DOHH2 (cell line): Measurements from ENCODE around the gene ABTB2.

ENCODE experiments used
- EZH2phosphoT487 ChIP-seq: fragments of 200-600 bp; sonication (generic); IDR thresholded peaks from 2 replicates; pipeline ENCODE4 v1.6.1; 2017; ENCODE audit warnings: borderline replicate concordance, mild to moderate bottlenecking, antibody characterized with exemption, low read length, moderate library complexity, mixed read lengths
- TF ChIP-seq, protein P1 (sequence below): fragments of 200-600 bp; sonication (generic); IDR thresholded peaks from one replicate; pipeline ENCODE4 v1.5.1; 2014; ENCODE audit warnings: antibody characterized with exemption, mild to moderate bottlenecking, low read depth, low read length; ENCODE audit not compliant: poor library complexity, severe bottlenecking

DNA sequence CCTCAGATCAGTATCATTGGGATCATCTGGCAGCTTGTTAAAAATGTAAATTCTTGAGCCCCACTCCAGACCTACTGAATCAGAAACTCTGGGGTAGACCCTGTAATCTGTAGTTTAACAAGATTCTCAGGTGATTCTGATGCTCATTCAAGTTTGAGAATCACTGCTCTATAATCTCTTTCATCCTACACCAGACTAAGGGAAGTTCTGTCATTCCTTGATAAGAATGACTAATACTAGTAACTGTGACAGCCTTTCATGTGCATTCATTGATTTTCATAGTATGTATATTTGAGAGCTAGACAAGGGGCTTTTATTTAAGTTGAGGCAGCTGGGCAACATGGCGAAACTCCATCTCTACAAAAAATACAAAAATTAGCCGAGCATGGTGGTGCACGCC is 222.4 kb downstream of the ABTB2 start:
- TF ChIP-seq, protein P1, sequence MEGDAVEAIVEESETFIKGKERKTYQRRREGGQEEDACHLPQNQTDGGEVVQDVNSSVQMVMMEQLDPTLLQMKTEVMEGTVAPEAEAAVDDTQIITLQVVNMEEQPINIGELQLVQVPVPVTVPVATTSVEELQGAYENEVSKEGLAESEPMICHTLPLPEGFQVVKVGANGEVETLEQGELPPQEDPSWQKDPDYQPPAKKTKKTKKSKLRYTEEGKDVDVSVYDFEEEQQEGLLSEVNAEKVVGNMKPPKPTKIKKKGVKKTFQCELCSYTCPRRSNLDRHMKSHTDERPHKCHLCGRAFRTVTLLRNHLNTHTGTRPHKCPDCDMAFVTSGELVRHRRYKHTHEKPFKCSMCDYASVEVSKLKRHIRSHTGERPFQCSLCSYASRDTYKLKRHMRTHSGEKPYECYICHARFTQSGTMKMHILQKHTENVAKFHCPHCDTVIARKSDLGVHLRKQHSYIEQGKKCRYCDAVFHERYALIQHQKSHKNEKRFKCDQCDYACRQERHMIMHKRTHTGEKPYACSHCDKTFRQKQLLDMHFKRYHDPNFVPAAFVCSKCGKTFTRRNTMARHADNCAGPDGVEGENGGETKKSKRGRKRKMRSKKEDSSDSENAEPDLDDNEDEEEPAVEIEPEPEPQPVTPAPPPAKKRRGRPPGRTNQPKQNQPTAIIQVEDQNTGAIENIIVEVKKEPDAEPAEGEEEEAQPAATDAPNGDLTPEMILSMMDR: no peak
- no peak for TF ChIP-seq EZH2phosphoT487
